GM20431 (cell line): ENCODE data around the gene SLC1A3.

ENCODE experiments used
- in situ Hi-C: fragments of 300-500 bp; cut with MseI, MboI; formaldehyde crosslinking; loops from one replicate; pipeline ENCODE4 v1.15.0; 2020; ENCODE audit warnings: low sequenced_read_pairs; ENCODE audit not compliant: unreplicated experiment

SLC1A3 gene

DNA sequence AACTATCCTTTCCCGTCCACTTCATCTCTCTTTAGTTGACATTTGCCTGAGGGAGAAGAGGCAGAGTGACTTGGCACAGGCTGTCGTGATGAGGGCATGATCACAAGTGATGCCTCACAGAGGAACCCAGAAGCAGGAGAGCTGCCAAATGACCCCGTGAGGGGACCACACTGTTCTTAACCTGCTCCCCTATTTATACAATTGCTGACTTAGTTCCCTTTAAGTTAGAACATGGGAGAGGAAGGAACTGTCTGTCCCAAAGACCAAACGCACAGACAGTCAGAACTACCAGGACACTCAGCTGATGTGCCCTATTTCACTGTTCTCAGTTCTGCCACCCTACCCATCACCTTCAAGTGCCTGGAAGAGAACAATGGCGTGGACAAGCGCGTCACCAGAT is 73.7 kb downstream of the SLC1A3 start:
- in situ Hi-C loops = no loop called here

GRCh38 chr5:36681711-36682110 is 75.3 kb downstream of the SLC1A3 start:
- in situ Hi-C loops = no loop called here

GRCh38 chr5:36682499-36682898 is 76.1 kb downstream of the SLC1A3 start:
- in situ Hi-C loops = no loop called here

- in situ Hi-C loops = no loop called here
These were observed 77.5 kb downstream of the SLC1A3 start for GRCh38 chr5:36683821-36684434.

- in situ Hi-C loops = no loop called here
These were observed 79.4 kb downstream of the SLC1A3 start for GRCh38 chr5:36685631-36686288.

GRCh38 chr5:36686881-36687280 is 80.5 kb downstream of the SLC1A3 start:
- in situ Hi-C loops = no loop called here

- in situ Hi-C loops = no loop called here
These were observed 82.3 kb downstream of the SLC1A3 start for GRCh38 chr5:36688722-36689121.

DNA sequence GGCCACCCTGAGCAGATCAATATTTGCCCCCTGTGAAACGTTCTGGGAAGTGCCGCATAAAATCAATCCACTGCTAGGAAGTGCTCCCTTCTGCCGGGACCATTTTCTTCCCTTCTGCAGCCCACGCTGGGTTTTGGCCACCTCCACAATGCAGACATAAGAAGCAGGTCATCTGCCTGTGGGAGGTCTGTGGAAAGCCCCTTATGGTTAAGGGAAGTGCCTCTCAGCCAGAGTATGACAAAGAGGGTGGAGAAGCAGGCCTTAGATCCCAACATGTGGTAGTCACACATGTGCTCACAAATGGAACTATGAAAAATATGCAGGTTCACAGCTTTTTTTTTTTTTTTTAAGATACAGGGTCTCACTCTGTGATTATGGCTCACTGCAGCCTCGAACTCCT is 82.8 kb downstream of the SLC1A3 start:
- in situ Hi-C loops = no loop called here

- in situ Hi-C loops = no loop called here
These were observed 83.9 kb downstream of the SLC1A3 start for GRCh38 chr5:36690041-36690961.

DNA sequence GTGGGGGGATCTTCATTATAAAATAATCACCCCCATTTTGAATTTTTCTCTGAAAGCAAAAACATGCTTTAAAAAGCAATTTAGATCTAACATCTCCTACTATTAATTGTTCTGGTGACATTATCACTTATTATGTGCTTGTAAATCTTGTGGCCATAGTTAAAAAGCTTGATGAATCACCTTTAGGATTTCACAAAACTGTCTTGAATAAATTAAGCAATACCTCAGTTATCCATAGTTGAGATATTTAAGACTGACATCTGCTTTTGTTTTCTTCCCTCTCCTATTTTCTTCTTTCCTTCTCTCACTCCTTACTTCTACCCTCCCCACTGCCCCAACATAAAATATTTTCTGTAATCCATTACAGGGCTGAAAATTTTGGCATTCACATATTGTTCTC is 84.8 kb downstream of the SLC1A3 start:
- in situ Hi-C loops = no loop called here

DNA sequence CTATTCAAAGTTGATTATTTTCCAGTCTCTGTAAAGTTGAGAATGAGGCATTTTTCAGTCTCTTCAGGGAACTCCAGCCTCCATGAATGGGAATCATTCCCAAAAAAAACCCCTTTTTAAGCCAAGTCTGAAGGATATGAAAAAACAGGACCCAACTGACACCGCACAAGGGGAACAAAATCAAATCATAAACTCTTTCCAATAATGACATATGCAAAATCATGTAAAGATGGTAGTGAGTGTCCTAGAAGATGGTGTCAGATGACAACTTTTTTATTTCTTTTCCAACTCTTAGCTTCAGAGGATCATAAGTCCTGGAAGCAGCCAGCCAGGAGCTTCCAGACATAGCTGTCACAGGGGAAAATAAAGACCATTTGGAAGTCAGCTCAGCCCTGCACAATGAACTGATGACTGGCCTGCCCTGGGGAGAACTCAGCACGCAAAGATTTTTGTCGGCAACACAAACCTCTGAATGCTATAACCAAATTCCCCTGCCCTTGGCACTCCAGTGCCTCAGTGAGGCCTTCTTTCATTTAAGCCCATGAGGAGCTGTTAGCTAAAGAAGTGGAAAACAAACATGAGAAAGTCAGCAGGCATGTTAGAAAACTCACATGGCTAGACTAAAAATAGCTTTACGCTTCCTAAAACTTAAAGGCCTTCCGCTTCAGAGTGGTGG is 85.4 kb downstream of the SLC1A3 start:
- in situ Hi-C loops = no loop called here

DNA sequence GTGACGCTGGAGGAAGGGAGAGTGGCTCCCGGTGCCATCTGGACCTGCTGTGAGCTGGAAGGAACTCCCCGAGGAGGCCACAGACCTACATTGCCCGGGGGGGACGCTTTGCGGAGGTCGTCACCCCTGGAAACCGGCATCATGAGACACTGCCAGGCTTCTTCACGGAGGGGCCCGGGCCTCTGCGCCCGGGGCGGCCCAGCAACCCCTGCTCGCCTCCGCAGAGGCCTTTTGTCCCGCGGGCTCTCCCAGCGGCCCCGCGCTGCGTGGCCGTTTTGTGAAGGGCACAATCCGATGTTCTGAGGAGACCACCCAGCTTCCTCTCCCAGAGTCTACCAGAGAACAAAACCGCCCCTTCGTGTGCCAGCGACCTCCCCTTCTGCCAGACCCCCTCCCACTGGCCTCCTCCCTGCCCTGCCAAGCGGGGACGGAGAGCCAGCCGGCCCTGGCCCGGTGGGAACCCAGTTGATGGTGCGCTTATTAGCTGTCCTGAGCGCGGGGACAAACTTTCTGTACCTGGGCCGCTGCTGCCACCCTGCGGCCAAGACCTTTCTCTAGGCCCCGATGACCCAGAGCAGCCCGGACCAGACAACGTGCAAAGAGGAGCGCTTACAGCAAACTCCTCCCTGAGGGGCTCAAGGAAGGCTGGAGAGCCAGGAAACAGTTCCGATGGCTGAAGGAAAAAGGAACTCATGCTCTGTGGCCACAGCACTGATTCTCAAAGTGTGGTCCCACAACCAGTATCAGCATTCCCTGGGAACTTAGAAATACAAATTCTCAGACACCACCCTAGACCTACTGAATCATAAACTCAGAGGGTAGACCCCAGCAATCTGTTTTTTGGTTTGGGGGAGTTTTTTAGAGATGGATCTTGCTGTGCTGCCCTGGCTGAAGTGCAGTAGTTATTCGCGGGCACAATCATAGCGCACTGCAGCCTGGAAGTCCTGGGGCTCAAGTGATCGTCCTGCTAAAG is 86.7 kb downstream of the SLC1A3 start:
- in situ Hi-C loops = no loop called here

GRCh38 chr5:36694351-36694750 is 87.9 kb downstream of the SLC1A3 start:
- in situ Hi-C loops = no loop called here

DNA sequence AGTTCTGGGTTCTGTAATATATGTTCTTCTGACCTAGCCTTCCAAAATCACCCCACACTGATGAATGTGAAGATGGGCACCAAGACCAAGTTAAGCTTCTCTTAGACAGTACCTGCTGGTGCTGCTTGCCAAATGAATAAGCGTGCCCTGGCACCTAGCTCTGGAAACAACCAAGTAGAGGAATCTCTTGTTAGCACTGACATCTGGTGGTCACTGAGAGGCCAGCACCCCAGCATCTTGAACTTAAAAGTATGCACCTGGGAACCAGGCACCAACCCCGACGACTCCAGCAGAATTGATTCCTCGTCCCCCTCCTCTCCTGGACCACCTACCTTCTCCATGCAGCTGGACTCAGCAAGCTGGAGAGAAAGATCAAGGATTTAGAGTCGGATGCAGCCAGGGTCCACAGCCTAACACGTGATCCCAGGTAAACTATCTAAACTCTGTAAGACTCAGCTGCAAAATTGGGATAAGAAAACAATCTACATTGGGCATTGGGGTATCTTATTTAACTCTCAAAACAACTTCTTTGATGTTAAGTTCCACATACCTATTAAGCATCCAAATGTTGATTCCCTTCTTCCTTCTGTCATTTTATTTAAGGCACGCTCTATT is 89.8 kb downstream of the SLC1A3 start:
- in situ Hi-C loops = no loop called here

GRCh38 chr5:36698031-36698430 is 91.6 kb downstream of the SLC1A3 start:
- in situ Hi-C loops = no loop called here

DNA sequence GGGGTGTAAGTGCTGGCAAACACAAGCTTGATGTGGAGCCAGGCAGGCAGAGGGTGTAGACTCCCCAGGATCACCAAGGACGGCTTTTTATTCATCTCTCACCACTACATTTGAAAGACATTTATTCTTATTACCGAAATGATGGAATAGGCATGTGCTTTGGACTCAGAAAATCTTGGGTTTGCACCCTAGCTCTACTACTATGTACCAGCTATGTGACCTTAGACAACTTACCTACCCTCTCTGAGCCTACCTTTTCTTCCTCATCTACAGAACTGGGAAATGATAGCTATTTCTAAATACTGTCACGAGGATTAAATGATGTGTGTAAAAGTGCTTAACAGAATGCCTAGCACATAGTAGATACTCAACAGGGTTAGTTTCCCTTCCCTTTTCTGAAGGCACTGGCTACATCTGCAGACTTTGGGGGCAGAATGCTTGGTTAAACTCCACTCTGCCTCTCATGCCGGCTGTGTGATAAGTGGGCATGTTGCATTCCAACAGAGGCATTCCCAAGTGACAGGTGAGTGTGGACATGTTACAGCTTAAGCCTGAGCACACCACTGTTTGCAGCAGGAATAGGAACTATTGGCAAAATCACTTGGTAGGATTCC is 94.8 kb downstream of the SLC1A3 start:
- in situ Hi-C loops = no loop called here

DNA sequence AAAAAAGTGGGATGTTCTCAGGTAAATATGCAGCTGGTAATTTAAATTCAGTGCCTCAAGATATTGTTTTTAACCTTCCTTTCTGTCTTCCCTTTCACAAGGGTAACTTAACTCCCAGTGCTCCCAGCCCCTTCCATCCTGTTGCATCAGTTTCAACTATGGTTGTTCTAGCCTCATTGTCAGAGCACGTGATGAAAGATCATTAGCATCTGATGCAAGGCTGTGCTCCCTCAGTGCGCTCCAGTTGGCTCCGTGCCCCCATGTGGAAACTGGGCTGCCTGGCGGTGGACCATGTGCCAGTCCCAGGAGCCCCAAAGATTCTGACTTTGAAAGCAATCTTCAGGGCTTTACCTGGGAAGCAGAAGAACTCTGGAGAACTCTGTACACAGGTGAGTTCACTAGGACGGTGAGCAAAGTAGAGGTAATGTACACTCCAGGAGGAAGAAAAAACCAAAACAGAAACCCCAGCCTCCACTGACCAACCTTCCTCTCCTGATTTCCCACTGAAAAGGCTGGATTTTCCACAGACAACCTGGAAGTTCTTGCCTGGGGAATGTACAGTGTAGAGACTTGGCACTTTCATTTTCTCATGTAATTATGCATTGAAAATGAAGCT is 96.9 kb downstream of the SLC1A3 start:
- in situ Hi-C loops = no loop called here

GRCh38 chr5:36704131-36704530 is 97.7 kb downstream of the SLC1A3 start:
- in situ Hi-C loops = no loop called here
